OCI-LY3 (cell line): ENCODE measurements around the gene SMCHD1.

ENCODE experiments used
- CTCF ChIP-seq: fragments of 200-600, 300-600 bp; sonication (generic); IDR thresholded peaks from 2 replicates; pipeline ENCODE4 v1.5.1; 2014; ENCODE audit warnings: antibody characterized with exemption, low read length, low read depth
- EZH2phosphoT487 ChIP-seq: fragments of 200-600 bp; shearing (Covaris generic); IDR thresholded peaks from 2 replicates; pipeline ENCODE4 v1.6.1; 2018; ENCODE audit warnings: antibody characterized with exemption, mixed run types, low read depth

- no peak for TF ChIP-seq CTCF
- TF ChIP-seq EZH2phosphoT487: no peak
Observed at GRCh38 chr18:2794159-2794558, 138.6 kb downstream of the SMCHD1 start.
